ENCODE results near the gene COQ9. TPM values are rescaled to one million over a fixed set of nuclear protein-coding genes. Genes with fewer than 3 reads are reported as not detected.

Gene COQ9
- total RNA-seq, 4 donors from 2014 or later = 11.5 to 39.1 (median 23.6) TPM

DNA sequence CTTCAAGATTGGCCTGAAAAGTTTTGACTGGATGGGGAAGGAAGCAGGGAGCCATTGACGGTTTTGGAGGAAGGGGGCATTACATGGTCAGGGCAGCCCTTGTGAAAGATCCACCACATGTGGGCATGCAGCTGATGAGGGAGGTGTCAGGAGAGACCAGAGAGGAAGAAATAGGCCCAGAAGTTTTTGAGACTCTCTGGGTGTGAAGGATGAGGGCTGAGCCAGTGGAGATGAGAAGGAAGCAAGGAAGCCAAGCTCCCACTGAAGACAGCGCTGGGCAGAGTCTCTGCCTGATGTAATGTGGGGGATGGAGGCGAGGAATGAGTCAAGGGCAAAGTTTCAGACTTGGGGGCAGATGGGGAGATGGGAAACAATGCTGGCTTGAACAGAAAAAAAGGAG is 42.2 kb upstream of the COQ9 start:
- intact Hi-C loops (cut with DNase I; ENCODE audit: low total_unique reads) = no loop called here
- Histone ChIP-seq H3K4me1 (no peaks in the 10 kb centered on the region), H3K27me3 (no peaks in the 10 kb centered on the region), H3K36me3 (no peaks in the 10 kb centered on the region), H3K4me3 (no peak overlapping the region), H3K9me3 (no peaks in the 10 kb centered on the region), H3K27ac (no peak overlapping the region)
- TF ChIP-seq POLR2A (IDR thresholded peaks at IDR 0.05) = no peak
- no peak for DNase-seq

DNA sequence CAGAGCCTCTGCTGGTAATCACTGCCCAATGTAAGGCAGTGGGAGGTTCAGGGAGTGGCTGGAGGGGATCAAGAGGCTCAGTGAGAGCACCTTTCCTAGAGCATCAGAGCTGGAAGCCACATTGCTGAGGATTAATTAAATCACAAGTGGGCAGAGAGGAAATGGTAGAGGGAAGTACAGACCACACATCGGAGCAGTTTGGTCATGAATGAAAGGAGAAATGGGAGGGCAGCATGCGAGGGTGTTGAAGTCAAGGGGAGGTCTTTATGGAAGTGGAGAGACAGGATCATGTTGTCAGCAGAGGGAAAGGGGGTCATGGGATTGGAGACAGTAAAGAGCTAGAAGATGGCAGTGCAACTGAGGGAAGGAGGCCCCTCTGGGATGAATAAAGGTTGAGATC is 40.4 kb upstream of the COQ9 start:
- Histone ChIP-seq H3K4me3 (no peak overlapping the region), H3K9me3 (no peaks in the 10 kb centered on the region), H3K27me3 (no peaks in the 10 kb centered on the region), H3K27ac (no peak overlapping the region), H3K36me3 (no peaks in the 10 kb centered on the region), H3K4me1 (no peaks in the 10 kb centered on the region)
- intact Hi-C loops (cut with DNase I; ENCODE audit: low total_unique reads) = no loop called here
- TF ChIP-seq, protein P1, sequence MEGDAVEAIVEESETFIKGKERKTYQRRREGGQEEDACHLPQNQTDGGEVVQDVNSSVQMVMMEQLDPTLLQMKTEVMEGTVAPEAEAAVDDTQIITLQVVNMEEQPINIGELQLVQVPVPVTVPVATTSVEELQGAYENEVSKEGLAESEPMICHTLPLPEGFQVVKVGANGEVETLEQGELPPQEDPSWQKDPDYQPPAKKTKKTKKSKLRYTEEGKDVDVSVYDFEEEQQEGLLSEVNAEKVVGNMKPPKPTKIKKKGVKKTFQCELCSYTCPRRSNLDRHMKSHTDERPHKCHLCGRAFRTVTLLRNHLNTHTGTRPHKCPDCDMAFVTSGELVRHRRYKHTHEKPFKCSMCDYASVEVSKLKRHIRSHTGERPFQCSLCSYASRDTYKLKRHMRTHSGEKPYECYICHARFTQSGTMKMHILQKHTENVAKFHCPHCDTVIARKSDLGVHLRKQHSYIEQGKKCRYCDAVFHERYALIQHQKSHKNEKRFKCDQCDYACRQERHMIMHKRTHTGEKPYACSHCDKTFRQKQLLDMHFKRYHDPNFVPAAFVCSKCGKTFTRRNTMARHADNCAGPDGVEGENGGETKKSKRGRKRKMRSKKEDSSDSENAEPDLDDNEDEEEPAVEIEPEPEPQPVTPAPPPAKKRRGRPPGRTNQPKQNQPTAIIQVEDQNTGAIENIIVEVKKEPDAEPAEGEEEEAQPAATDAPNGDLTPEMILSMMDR (IDR thresholded peaks at IDR 0.05) = no peak
- TF ChIP-seq POLR2A (IDR thresholded peaks at IDR 0.05) = no peak
- no peak for DNase-seq

DNA sequence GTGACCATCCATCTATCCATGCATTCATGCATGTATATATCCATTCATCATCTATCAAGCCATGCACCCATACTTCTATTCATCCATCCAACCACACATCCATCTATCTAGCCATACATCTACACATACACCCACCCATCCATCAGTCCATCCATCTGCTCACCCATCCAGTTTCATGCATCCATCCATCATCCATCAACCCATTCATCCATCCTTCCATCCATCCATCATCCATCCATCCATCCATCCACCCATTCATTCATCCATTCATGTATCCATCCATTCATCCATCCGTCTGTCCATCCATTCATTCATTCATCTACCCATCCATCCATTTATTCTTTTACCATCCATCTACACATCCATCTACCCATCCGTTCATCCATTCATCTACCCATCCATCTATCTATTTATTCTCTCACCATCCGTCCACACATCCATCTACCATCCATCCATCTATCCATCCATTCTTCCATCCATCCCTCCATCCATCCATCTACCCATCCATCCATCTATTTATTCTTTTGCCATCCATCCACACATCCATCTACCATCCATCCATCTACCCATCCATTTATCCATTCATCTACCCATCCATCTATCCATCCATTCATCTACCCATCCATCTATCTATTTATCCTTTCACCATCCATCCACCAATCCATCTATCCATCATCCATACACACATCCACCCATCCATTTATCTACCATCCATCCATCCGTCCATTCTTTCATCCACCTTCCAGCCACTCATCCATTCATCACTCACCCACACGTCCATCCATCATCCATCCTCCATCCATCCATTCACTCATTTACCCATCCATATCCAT is 39.5 kb upstream of the COQ9 start:
- TF ChIP-seq, protein P1 (IDR thresholded peaks at IDR 0.05) = no peak
- no peak for TF ChIP-seq POLR2A (IDR thresholded peaks at IDR 0.05)
- H3K27me3 ChIP-seq = no peaks in the 10 kb centered on the region
- no peak overlapping the region for H3K27ac ChIP-seq
- no peak for DNase-seq
- H3K9me3 ChIP-seq = no peaks in the 10 kb centered on the region
- no peaks in the 10 kb centered on the region for H3K4me1 ChIP-seq
- no peak overlapping the region for H3K4me3 ChIP-seq
- intact Hi-C loops (cut with DNase I; ENCODE audit: low total_unique reads) = no loop called here
- H3K36me3 ChIP-seq = no peaks in the 10 kb centered on the region

DNA sequence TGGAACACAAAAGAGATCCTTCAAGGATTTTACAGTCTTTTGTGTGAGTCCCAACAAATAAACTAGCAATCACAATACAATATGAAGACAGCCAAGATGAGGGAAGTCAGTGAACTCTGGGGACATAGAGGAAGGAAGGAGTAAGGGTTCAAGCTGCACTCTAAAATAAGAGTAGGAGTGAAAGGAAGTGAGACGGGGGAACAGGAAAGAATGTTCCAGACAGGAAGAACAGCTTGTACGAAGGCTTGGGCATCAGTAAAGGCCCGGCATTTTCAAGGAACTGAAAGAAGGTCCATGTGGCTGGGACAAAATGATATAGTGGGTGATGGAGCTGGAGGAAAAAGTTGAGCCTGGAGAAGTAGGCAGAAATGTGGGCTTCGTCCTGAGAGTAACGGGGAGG is 38.2 kb upstream of the COQ9 start:
- H3K9me3 ChIP-seq = no peaks in the 10 kb centered on the region
- no peak overlapping the region for H3K4me3 ChIP-seq
- DNase-seq = no peak
- peak overlapping the region in 1 of 2 donors; percentile 45 for H3K27ac ChIP-seq
- no peaks in the 10 kb centered on the region for H3K36me3 ChIP-seq
- no peaks in the 10 kb centered on the region for H3K4me1 ChIP-seq
- no peaks in the 10 kb centered on the region for H3K27me3 ChIP-seq
- TF ChIP-seq POLR2A (IDR thresholded peaks at IDR 0.05) = no peak
- TF ChIP-seq, protein P1 (IDR thresholded peaks at IDR 0.05) = no peak
- intact Hi-C loops (cut with DNase I; ENCODE audit: low total_unique reads) = no loop called here

GRCh38 chr16:57409870-57410587 is 37.2 kb upstream of the COQ9 start:
- no peak overlapping the region for H3K4me3 ChIP-seq
- H3K27ac ChIP-seq = peak overlapping the region in 1 of 2 donors; percentile 41
- no peaks in the 10 kb centered on the region for H3K4me1 ChIP-seq
- TF ChIP-seq, protein P1 (IDR thresholded peaks at IDR 0.05) = no peak
- no peak for TF ChIP-seq POLR2A (IDR thresholded peaks at IDR 0.05)
- no peaks in the 10 kb centered on the region for H3K27me3 ChIP-seq
- intact Hi-C loops (cut with DNase I; ENCODE audit: low total_unique reads) = no loop called here
- H3K9me3 ChIP-seq = no peaks in the 10 kb centered on the region
- no peaks in the 10 kb centered on the region for H3K36me3 ChIP-seq
- no peak for DNase-seq
